Anterior cingulate cortex (tissue), 58 donors: Measurements from ENCODE around the gene FETUB.
"Not testable (repeated sequence)": the region's sequence is repeated elsewhere in the genome, so short reads cannot be mapped to it uniquely, and the experiment has no call there.

Source experiments
- DNase-seq, 58 donors: peaks; one replicate each; lab custom pipeline; 2025; lab: John Stamatoyannopoulos, UW

FETUB gene

GRCh38 chr3:186630950-186631641 is 9.1 kb upstream of the FETUB start:
- no peak for DNase-seq

DNA sequence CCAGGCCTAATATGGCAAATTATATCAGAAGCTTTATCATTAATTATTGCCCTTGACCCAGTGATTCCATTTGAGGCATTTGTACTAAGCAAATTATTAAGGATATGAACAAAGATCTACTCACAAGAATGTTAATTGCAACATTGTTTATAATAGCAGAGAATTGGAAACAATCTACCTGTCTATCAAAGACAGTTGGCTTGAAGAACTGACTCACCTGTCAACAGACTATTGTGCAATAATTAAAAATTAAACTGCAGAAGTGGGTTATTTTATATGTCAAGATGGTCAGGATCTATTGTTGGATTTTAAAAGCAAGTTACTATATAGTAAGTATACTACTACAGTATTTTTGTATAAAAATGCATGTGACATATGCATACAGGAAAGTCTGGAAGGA is 6.7 kb upstream of the FETUB start:
- no peak for DNase-seq

DNA sequence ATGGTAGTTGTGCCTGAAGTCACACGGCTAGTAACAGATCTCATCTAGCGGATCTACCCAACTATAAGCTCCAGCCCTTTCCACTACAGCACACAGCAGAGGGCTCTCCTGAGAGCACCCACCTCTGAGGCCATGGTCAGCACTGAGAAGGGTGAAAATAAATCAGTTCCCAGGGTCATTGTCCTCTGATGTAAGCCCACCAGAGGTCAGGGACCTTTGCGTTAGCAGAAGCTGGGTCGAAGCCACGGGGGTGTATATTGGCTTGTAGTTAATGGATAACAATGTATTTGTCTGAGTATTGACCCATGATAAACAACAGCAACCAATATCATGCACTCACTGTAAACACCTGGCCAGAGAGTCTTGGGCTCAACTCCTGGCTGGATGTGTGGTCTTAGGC is 6.0 kb upstream of the FETUB start:
- not testable (repeated sequence) for DNase-seq

DNA sequence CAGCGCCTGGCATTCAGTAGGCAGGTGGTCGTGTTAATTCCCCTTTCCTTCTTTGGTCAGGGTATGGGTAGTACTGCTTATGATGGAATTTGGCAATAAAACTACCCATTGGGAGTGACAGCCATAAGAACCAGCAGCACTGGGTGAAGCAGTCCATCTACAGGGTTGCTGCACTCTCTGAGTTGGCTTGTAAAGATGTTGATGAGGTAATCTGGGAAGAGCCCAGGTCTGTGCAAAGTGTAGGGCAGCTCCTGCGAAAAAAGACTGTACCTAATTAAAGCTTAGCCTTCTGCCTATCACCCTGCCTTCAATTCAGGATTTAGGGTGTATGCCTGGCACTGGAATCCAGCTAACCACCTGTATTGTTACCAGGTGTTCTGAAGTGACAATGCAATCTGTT is 4.7 kb upstream of the FETUB start:
- DNase-seq: no peak

DNA sequence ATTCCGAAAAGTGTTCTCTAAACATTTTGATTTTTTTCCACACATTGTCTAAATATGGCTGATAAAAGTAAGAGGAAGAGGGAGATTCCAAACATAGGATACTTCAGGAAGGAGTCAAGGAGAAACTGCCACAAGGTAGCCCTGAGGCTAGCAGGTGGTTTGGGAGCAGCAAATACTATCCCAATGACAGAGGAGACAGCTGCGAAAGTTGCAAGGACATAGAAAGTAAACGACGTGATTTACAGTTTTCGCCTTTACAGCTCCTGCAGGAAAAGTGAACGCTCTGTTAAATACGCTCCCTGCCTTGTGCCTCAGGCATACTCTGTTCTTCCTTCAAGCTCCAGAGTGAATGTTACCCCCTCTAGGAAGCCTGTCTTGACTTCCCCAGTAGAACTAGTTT is 3.7 kb upstream of the FETUB start:
- no peak for DNase-seq

- no peak for DNase-seq
These were observed 2.5 kb upstream of the FETUB start for GRCh38 chr3:186637686-186638085.

DNA sequence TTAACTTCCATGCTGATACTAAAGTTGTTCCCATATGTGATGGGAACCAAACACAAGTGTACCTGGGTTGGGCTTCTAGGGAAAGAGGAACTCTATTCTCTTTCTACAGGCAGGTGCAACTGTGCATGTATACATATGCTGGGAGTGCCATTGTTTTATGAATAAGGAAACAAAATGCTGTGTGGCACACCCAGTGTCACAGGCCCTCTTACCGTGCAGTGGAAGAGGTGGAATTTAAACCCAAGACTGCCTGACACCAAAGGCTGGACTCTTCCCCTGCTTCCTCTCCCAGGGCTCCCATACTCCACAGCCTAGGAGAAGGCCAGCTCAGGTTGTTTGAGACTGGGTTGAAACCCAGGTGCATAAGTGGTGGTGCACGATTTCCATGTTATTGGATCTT is 1.9 kb upstream of the FETUB start:
- DNase-seq: no peak

GRCh38 chr3:186640473-186640818 is 247 bp downstream of the FETUB start:
- peak in 15 of 58 donors; percentile 1 to 59 (median 25) for DNase-seq

- no peak for DNase-seq
These were observed 730 bp downstream of the FETUB start for GRCh38 chr3:186640929-186641328.

DNA sequence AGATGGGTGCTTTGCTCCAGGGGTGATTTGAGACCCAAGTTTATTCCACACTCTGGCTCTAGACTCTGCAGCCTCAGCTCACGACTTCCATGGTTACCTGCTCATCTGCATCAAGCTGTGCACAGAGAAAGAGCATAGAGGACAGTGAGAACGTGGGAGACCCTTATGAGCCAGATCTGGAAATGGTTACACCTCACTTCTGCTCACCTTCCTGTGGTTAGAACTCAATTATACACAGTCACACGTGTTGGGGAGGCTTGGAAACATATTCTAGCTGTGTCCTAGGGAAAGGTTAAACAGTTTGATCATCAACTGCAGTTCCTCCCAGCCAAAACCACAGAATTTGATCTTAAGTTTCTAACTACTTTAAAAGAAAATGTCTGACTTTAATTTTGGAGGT is 1.8 kb downstream of the FETUB start:
- DNase-seq: no peak

- DNase-seq: no peak
These were observed 3.3 kb downstream of the FETUB start for GRCh38 chr3:186643493-186643892.

DNA sequence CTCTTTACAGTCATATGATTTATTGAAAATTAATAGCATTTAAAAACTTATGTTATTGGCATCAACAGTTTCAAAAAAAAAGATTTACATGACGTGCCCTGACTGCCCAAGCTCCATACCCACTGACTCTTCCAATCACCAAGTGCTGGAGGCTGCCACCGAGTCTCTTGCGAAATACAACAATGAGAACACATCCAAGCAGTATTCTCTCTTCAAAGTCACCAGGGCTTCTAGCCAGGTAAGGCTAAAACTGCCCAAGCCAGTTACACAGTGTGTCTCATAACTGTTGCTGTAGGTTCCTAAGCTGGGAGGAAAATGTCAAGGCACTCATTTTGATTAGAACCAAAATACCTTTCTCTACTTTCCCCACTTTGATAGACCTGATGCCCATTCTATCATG is 4.5 kb downstream of the FETUB start:
- no peak for DNase-seq

DNA sequence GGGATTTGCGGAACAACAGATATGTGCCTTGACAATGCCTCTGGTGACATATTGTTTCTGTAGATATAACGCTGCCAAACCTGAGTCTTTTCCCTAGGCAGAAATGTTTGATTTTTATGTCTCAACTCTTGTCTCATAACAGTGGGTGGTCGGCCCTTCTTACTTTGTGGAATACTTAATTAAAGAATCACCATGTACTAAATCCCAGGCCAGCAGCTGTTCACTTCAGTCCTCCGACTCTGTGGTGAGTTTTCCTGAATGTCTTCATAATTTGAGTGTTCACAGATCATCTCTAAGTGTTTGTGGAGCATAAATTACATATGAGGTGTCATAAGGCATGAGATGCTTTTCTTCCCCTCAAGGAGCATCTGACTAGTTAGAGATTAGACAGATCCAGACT is 5.9 kb downstream of the FETUB start:
- no peak for DNase-seq

- DNase-seq: no peak
These were observed 6.6 kb downstream of the FETUB start for GRCh38 chr3:186646841-186647240.

GRCh38 chr3:186648851-186649250 is 8.7 kb downstream of the FETUB start:
- no peak for DNase-seq

- no peak for DNase-seq
These were observed 11.5 kb downstream of the FETUB start for GRCh38 chr3:186651678-186652215.

GRCh38 chr3:186653080-186653707 is 13.0 kb downstream of the FETUB start:
- no peak for DNase-seq

- DNase-seq: no peak
These were observed 13.8 kb downstream of the FETUB start for GRCh38 chr3:186653984-186654383.

- no peak for DNase-seq
These were observed 23.3 kb downstream of the FETUB start for GRCh38 chr3:186663361-186664118.

DNA sequence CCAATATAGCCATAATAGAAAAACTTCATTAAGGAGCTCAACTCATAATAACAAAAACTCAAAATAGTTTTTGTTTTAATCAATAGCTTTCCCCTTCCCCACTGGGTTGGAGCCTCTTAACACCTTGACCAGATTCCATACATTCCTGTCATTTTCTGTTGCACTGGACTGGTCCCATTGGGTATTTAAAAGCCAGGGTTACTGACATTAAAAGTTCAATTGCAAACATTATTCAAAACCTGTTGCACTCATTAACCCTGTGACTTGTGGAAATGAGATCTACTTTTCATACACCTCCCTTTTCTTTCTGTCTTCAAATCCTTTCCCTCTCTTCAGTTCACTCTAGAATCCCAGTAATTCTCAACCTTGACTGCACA is 23.9 kb downstream of the FETUB start:
- DNase-seq: no peak

DNA sequence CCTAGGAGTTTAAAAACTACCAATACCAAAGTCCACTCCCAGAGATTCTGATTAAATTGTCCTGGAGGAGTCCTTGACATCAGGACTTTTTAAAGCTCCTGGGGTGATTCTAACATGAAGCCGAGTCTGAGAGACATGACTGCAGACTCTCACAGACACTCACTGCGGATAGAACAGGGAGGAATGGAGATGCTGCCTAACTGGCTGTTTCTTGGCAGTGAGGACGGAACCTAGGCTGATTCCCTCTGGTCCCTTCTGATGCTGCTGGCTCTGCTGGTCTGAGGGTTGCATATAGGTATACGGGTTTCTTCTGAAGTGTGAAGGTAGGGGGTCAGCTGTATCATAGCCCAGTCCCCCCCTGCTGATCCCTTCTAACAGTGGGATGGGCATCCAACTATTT is 24.3 kb downstream of the FETUB start:
- DNase-seq: no peak
